ENCODE results near the gene EFCAB11.

The EFCAB11 gene

GRCh38 chr14:89826596-89826995 lies 127.9 kb downstream of the EFCAB11 start:
- H3K4me2 ChIP-seq (ENCODE audit: low read depth, low read length, poor library complexity, severe bottlenecking): no peak overlapping the region
- no peaks in the 10 kb centered on the region for H3K9me2 ChIP-seq (replicated peaks; ENCODE audit: low read depth, low read length)
- no peaks in the 10 kb centered on the region for H3K79me2 ChIP-seq (ENCODE audit: insufficient read depth, low read length)
- peaks cover 21% of the 10 kb centered on the region for H3K4me1 ChIP-seq (ENCODE audit: insufficient read depth, low read length, poor library complexity, severe bottlenecking)
- no peak overlapping the region for H3K9ac ChIP-seq (ENCODE audit: low read depth, low read length, poor library complexity, severe bottlenecking)
- no peak for TF ChIP-seq EZH2phosphoT487 (IDR thresholded peaks at IDR 0.05; ENCODE audit: borderline replicate concordance)
- no peak for TF ChIP-seq CTCF (conservative IDR thresholded peaks at IDR 0.05; ENCODE audit: low read length)
- no peaks in the 10 kb centered on the region for H4K20me1 ChIP-seq (ENCODE audit: insufficient read depth, low read length, poor library complexity, severe bottlenecking)
- H3K9me3 ChIP-seq (ENCODE audit: insufficient read depth, low read depth, low read length): no peaks in the 10 kb centered on the region
- H3K4me3 ChIP-seq (ENCODE audit: low read length, poor library complexity, severe bottlenecking): no peak overlapping the region
- no peaks in the 10 kb centered on the region for H3F3A ChIP-seq (ENCODE audit: low read depth)
- no peaks in the 10 kb centered on the region for H3K27me3 ChIP-seq (ENCODE audit: insufficient read depth, low read length, poor library complexity, severe bottlenecking)
- no peak overlapping the region for H2AFZ ChIP-seq (ENCODE audit: low read length)
- no peaks in the 10 kb centered on the region for H3K36me3 ChIP-seq (ENCODE audit: insufficient read depth, low read length)

- Histone ChIP-seq H3K4me3 (ENCODE audit: low read length, poor library complexity, severe bottlenecking) (no peak overlapping the region), H3F3A (ENCODE audit: low read depth) (no peaks in the 10 kb centered on the region), H3K36me3 (ENCODE audit: insufficient read depth, low read length) (no peaks in the 10 kb centered on the region), H3K9me3 (ENCODE audit: insufficient read depth, low read depth, low read length) (no peaks in the 10 kb centered on the region), H4K20me1 (ENCODE audit: insufficient read depth, low read length, poor library complexity, severe bottlenecking) (no peaks in the 10 kb centered on the region), H3K79me2 (ENCODE audit: insufficient read depth, low read length) (no peaks in the 10 kb centered on the region), H3K4me1 (ENCODE audit: insufficient read depth, low read length, poor library complexity, severe bottlenecking) (peaks cover 21% of the 10 kb centered on the region), H3K4me2 (ENCODE audit: low read depth, low read length, poor library complexity, severe bottlenecking) (no peak overlapping the region), H3K27me3 (ENCODE audit: insufficient read depth, low read length, poor library complexity, severe bottlenecking) (no peaks in the 10 kb centered on the region), H2AFZ (ENCODE audit: low read length) (no peak overlapping the region), H3K9ac (ENCODE audit: low read depth, low read length, poor library complexity, severe bottlenecking) (no peak overlapping the region), H3K9me2 (replicated peaks; ENCODE audit: low read depth, low read length) (no peaks in the 10 kb centered on the region)
- TF ChIP-seq EZH2phosphoT487 (IDR thresholded peaks at IDR 0.05; ENCODE audit: borderline replicate concordance) (no peak), CTCF (conservative IDR thresholded peaks at IDR 0.05; ENCODE audit: low read length) (no peak)
Observed at GRCh38 chr14:89823743-89824142, 130.8 kb downstream of the EFCAB11 start.

- Histone ChIP-seq H3K9me2 (replicated peaks; ENCODE audit: low read depth, low read length) (no peaks in the 10 kb centered on the region), H3K79me2 (ENCODE audit: insufficient read depth, low read length) (no peaks in the 10 kb centered on the region), H3K36me3 (ENCODE audit: insufficient read depth, low read length) (no peaks in the 10 kb centered on the region), H3K9ac (ENCODE audit: low read depth, low read length, poor library complexity, severe bottlenecking) (no peak overlapping the region), H4K20me1 (ENCODE audit: insufficient read depth, low read length, poor library complexity, severe bottlenecking) (no peaks in the 10 kb centered on the region), H3K4me3 (ENCODE audit: low read length, poor library complexity, severe bottlenecking) (no peak overlapping the region), H3F3A (ENCODE audit: low read depth) (no peaks in the 10 kb centered on the region), H3K9me3 (ENCODE audit: insufficient read depth, low read depth, low read length) (no peaks in the 10 kb centered on the region), H2AFZ (ENCODE audit: low read length) (no peak overlapping the region), H3K4me2 (ENCODE audit: low read depth, low read length, poor library complexity, severe bottlenecking) (no peak overlapping the region), H3K4me1 (ENCODE audit: insufficient read depth, low read length, poor library complexity, severe bottlenecking) (no peaks in the 10 kb centered on the region), H3K27me3 (ENCODE audit: insufficient read depth, low read length, poor library complexity, severe bottlenecking) (no peaks in the 10 kb centered on the region)
- no peak for TF ChIP-seq CTCF (conservative IDR thresholded peaks at IDR 0.05; ENCODE audit: low read length)
- TF ChIP-seq EZH2phosphoT487 (IDR thresholded peaks at IDR 0.05; ENCODE audit: borderline replicate concordance): no peak
Observed at GRCh38 chr14:89814126-89814525, 140.4 kb downstream of the EFCAB11 start.
